Osteocyte (in vitro differentiated cells): ENCODE measurements around the gene CDH23. TPM values are rescaled to one million over a fixed set of nuclear protein-coding genes. Genes with fewer than 3 reads are reported as not detected.

Experiments
- DNase-seq: peaks from one replicate; pipeline ENCODE4 v3.0.0; 2021; ENCODE audit warnings: mixed read lengths; ENCODE audit not compliant: unreplicated experiment; ENCODE audit errors: extremely low spot score
- H3K27ac Mint-ChIP-seq: one replicate; pipeline ENCODE4 v1.8.0; 2021; ENCODE audit warnings: mild to moderate bottlenecking, mixed read lengths; ENCODE audit not compliant: unreplicated experiment
- H3K27me3 Mint-ChIP-seq: one replicate; pipeline ENCODE4 v1.8.0; 2021; ENCODE audit warnings: mixed read lengths; ENCODE audit not compliant: unreplicated experiment
- H3K36me3 Mint-ChIP-seq: one replicate; pipeline ENCODE4 v1.8.0; 2021; ENCODE audit warnings: mixed read lengths; ENCODE audit not compliant: unreplicated experiment
- H3K4me1 Mint-ChIP-seq: one replicate; pipeline ENCODE4 v1.8.0; 2021; ENCODE audit warnings: mixed read lengths; ENCODE audit not compliant: unreplicated experiment
- H3K4me3 Mint-ChIP-seq: one replicate; pipeline ENCODE4 v1.8.0; 2021; ENCODE audit warnings: mild to moderate bottlenecking, moderate library complexity, mixed read lengths; ENCODE audit not compliant: unreplicated experiment
- H3K9me3 Mint-ChIP-seq: one replicate; pipeline ENCODE4 v1.8.0; 2021; ENCODE audit warnings: mixed read lengths; ENCODE audit not compliant: unreplicated experiment
- CTCF ChIP-seq: fragments of 200-600 bp; sonication (generic); IDR thresholded peaks from 2 replicates; pipeline ENCODE4 v1.5.0; 2021; ENCODE audit warnings: antibody characterized with exemption, mild to moderate bottlenecking, moderate library complexity
- total RNA-seq: library from RNA; stranded (reverse); gene quantifications from 2 replicates; pipeline ENCODE4 v1.2.1, GENCODE V29; 2021

CDH23 gene
- total RNA-seq, 1 donor from 2014 or later, result not detected

DNA sequence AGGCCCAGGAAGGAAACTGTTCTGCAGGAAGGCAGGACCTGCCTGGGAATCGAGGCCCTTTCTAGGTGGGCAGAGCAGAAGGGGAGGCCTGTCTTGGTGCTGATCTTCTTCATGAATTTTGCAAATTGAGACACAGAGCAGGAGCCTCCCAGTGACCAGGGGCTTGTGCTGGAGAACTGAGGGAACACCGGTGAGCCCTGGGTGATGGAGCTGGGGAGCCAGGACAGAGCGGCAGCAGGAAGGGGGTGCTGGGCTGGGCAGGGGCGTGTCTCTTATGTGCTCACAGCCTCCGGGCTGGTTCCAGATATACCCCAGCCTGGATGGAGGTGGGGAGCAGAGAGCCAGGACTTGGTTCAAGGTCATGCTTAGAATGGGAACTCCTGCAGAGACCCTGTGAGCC, 182.9 kb downstream of the CDH23 start:
- Mint-ChIP-seq H3K9me3 (no peaks in the 10 kb centered on the region), H3K27ac (no peak overlapping the region), H3K4me1 (no peaks in the 10 kb centered on the region), H3K4me3 (no peak overlapping the region), H3K27me3 (peaks cover 7% of the 10 kb centered on the region), H3K36me3 (no peaks in the 10 kb centered on the region)
- no peak for TF ChIP-seq CTCF
- DNase-seq, result no peak

DNA sequence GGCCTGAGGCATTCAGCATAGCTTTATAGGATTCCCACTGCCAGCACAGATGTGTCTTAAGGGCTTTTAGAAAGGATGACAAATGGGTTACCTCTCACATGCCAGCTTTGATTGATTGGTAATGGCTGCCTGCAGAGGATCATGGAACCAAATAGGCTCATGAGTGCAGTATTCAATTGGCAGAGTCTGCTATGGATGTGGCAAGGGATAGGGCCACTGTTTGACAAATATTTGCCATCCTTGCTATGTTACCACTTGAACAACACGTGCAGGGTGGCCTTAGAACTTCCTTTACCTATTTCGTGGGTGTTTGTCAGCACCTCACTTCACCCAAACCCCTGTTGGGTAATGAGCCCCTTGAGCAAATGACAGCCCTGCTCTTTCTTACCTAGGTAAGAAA, 183.7 kb downstream of the CDH23 start:
- Mint-ChIP-seq H3K9me3 (no peaks in the 10 kb centered on the region), H3K36me3 (no peaks in the 10 kb centered on the region)

DNA sequence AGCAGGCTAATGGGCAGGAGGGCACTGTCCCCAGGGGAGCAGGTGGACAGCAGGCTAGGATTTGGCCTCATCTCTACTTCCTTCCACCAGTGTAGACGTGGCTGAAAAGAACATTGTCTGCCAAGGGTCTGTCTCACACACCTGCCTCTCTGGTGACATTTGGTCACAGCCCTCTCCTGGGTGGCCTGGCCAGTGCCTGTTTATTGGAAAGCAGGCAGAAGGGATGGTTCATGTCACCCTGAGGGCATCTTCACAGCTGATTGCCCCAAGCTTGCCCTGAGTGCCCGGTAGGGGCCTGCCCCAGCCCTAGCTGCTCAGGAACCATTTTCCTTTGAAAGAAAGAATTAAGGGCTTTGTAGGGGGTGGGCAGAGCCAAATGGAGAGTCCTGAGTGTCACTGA, 184.2 kb downstream of the CDH23 start:
- no peak for DNase-seq
- H3K27me3 Mint-ChIP-seq, result peaks cover 3% of the 10 kb centered on the region
- H3K36me3 Mint-ChIP-seq, result no peaks in the 10 kb centered on the region
- TF ChIP-seq CTCF, result no peak
- no peak overlapping the region for H3K4me3 Mint-ChIP-seq
- H3K4me1 Mint-ChIP-seq, result no peaks in the 10 kb centered on the region
- no peak overlapping the region for H3K27ac Mint-ChIP-seq
- H3K9me3 Mint-ChIP-seq, result no peaks in the 10 kb centered on the region

More for the DNA sequence above, 183.7 kb downstream of the CDH23 start:
- Mint-ChIP-seq H3K4me1 (no peaks in the 10 kb centered on the region), H3K27ac (no peak overlapping the region), H3K4me3 (no peak overlapping the region), H3K27me3 (peaks cover 7% of the 10 kb centered on the region)
- no peak for DNase-seq
- TF ChIP-seq CTCF, result no peak

GRCh38 chr10:71581376-71581775, 184.7 kb downstream of the CDH23 start:
- Mint-ChIP-seq H3K27ac (no peak overlapping the region), H3K9me3 (no peaks in the 10 kb centered on the region), H3K27me3 (no peaks in the 10 kb centered on the region), H3K4me1 (no peaks in the 10 kb centered on the region), H3K4me3 (no peak overlapping the region), H3K36me3 (no peaks in the 10 kb centered on the region)
- TF ChIP-seq CTCF, result no peak
- DNase-seq, result no peak

- TF ChIP-seq CTCF, result no peak
- H3K27me3 Mint-ChIP-seq, result no peaks in the 10 kb centered on the region
- no peaks in the 10 kb centered on the region for H3K36me3 Mint-ChIP-seq
- no peaks in the 10 kb centered on the region for H3K4me1 Mint-ChIP-seq
- no peak for DNase-seq
- no peaks in the 10 kb centered on the region for H3K9me3 Mint-ChIP-seq
- no peak overlapping the region for H3K27ac Mint-ChIP-seq
- no peak overlapping the region for H3K4me3 Mint-ChIP-seq
These were observed 185.3 kb downstream of the CDH23 start for GRCh38 chr10:71582019-71582418.
